Stromal cell of bone marrow (primary cell): ENCODE measurements around the gene EXTL2.
A peak's percentile ranks its signal among the peaks of the same experiment; 100 is the strongest.
"Not testable (repeated sequence)": the region's sequence is repeated elsewhere in the genome, so short reads cannot be mapped to it uniquely, and the experiment has no call there.

ENCODE experiments used
- DNase-seq: peaks from one replicate; pipeline ENCODE4 v3.0.0-alpha.2; 2012; ENCODE audit warnings: low read depth

The EXTL2 gene

GRCh38 chr1:100894603-100895539 is at the start of gene EXTL2:
EXTL2 (minus strand) TSS chr1:100894842; CDS start chr1:100888757, 6,085 bp downstream.
- peak; percentile 49 for DNase-seq

- DNase-seq, result no peak
These were observed 48.9 kb upstream of the EXTL2 start for GRCh38 chr1:100943533-100943932.

GRCh38 chr1:100942304-100943046 is 47.8 kb upstream of the EXTL2 start:
- DNase-seq, result no peak

- DNase-seq, result no peak
These were observed 47.1 kb upstream of the EXTL2 start for GRCh38 chr1:100941580-100942216.

GRCh38 chr1:100941098-100941527 is 46.5 kb upstream of the EXTL2 start:
- no peak for DNase-seq

GRCh38 chr1:100936194-100936967 is 41.7 kb upstream of the EXTL2 start:
- no peak for DNase-seq

GRCh38 chr1:100933555-100933954 is 38.9 kb upstream of the EXTL2 start:
- DNase-seq, result not testable (repeated sequence)

GRCh38 chr1:100931716-100932115 is 37.1 kb upstream of the EXTL2 start:
- DNase-seq, result no peak

GRCh38 chr1:100930494-100930893 is 35.9 kb upstream of the EXTL2 start:
- no peak for DNase-seq

- DNase-seq, result no peak
These were observed 33.5 kb upstream of the EXTL2 start for GRCh38 chr1:100928128-100928527.

GRCh38 chr1:100927276-100927675 is 32.6 kb upstream of the EXTL2 start:
- no peak for DNase-seq

GRCh38 chr1:100926240-100926639 is 31.6 kb upstream of the EXTL2 start:
- DNase-seq, result no peak

- no peak for DNase-seq
These were observed 30.3 kb upstream of the EXTL2 start for GRCh38 chr1:100924991-100925390.

- no peak for DNase-seq
These were observed 29.6 kb upstream of the EXTL2 start for GRCh38 chr1:100924212-100924611.

- DNase-seq, result peak; percentile 21
These were observed 26.6 kb upstream of the EXTL2 start for GRCh38 chr1:100921110-100921706.

- no peak for DNase-seq
These were observed 17.4 kb upstream of the EXTL2 start for GRCh38 chr1:100912019-100912418.

GRCh38 chr1:100909018-100909417 is 14.4 kb upstream of the EXTL2 start:
- no peak for DNase-seq

GRCh38 chr1:100907887-100908286 is 13.2 kb upstream of the EXTL2 start:
- no peak for DNase-seq

- DNase-seq, result no peak
These were observed 10.5 kb upstream of the EXTL2 start for GRCh38 chr1:100905181-100905580.

- no peak for DNase-seq
These were observed 9.9 kb upstream of the EXTL2 start for GRCh38 chr1:100904528-100904927.

GRCh38 chr1:100903777-100904176 is 9.1 kb upstream of the EXTL2 start:
- no peak for DNase-seq
